IMR-90 (cell line): ENCODE data around the gene TOM1L1.

ENCODE experiments used
- BHLHE40 ChIP-seq: fragments of 150-350 bp; IDR thresholded peaks from 2 replicates; pipeline ENCODE4 v1.6.1; 2016; ENCODE audit warnings: mild to moderate bottlenecking, low read depth, low read length
- FOS ChIP-seq: fragments of 150-350 bp; IDR thresholded peaks from 2 replicates; pipeline ENCODE4 v1.6.1; 2016; ENCODE audit warnings: low read depth, low read length
- MAFK ChIP-seq: IDR thresholded peaks from 2 replicates; pipeline ENCODE4 v1.6.1; 2012; ENCODE audit warnings: low read depth, low read length, improper control_type of control experiment
- MAZ ChIP-seq: IDR thresholded peaks from 2 replicates; pipeline ENCODE4 v1.6.1; 2012; ENCODE audit warnings: low read depth, mild to moderate bottlenecking, low read length, improper control_type of control experiment, moderate library complexity, borderline replicate concordance
- MXI1 ChIP-seq: IDR thresholded peaks from 2 replicates; pipeline ENCODE4 v1.6.1; 2012; ENCODE audit warnings: low read depth, mild to moderate bottlenecking, low read length, moderate library complexity, borderline replicate concordance
- NFE2L2 ChIP-seq: fragments of 150-350 bp; IDR thresholded peaks from 2 replicates; pipeline ENCODE4 v1.6.1; 2016; ENCODE audit warnings: low read depth, mild to moderate bottlenecking, low read length
- POLR2A ChIP-seq: IDR thresholded peaks from 2 replicates; pipeline ENCODE4 v1.6.1; 2012; ENCODE audit warnings: mild to moderate bottlenecking, low read depth, low read length
- RAD21 ChIP-seq: IDR thresholded peaks from 2 replicates; pipeline ENCODE4 v1.6.1; 2012; ENCODE audit warnings: low read length, improper control_type of control experiment
- RFX5 ChIP-seq: IDR thresholded peaks from 2 replicates; pipeline ENCODE4 v1.8.0; 2012; ENCODE audit warnings: low read depth, mild to moderate bottlenecking, low read length, moderate library complexity
- SMC3 ChIP-seq: fragments of 150-350 bp; IDR thresholded peaks from 2 replicates; pipeline ENCODE4 v1.6.1; 2016; ENCODE audit warnings: low read depth, mild to moderate bottlenecking, antibody characterized with exemption, low read length, moderate library complexity
- TF ChIP-seq, protein P1 (sequence below): conservative IDR thresholded peaks from 2 replicates; pipeline ENCODE4 v1.5.1; 2012; ENCODE audit warnings: mild to moderate bottlenecking, low read depth, low read length, improper control_type of control experiment
- TF ChIP-seq, protein P2 (sequence below): fragments of 150-350 bp; IDR thresholded peaks from 2 replicates; pipeline ENCODE4 v1.6.1; 2017; ENCODE audit warnings: mild to moderate bottlenecking, antibody characterized with exemption, low read length, low read depth
- TF ChIP-seq, protein P3 (sequence below): fragments of 150-350 bp; IDR thresholded peaks from 2 replicates; pipeline ENCODE4 v1.6.1; 2016; ENCODE audit warnings: low read depth, mild to moderate bottlenecking, low read length, moderate library complexity, borderline replicate concordance

DNA sequence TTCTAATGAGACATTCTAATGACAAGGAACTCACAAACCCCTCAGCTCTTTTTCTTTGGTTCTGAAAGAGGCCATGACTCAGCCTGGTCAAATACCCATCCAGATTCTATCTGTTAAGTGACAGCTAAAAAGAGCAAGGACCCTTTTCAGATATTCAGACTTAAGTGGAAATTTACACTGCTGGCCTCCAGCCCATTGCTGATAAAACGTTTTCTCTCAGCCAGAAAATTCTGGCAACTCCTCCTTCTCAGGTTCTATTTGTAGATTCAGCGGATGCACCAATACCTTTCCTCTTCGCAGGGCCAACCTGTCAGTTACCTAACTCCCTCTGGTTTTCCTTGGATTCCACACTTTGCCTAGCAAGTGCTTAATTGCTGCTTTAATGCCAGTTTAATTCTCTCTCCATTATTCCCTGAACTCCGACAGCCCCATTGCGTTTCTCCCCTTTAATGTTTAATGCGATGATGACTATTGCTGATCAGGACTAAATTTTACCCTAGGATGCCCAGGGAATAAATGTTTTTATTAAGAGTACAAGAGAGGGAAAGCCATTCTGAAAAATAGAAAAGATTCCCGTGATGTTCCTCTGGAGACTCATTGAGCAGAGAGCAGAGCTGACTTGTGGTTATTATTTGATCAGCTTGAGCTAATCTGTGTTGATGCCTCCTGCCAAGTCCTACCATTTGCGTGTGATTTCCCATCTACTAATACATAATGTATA, 35.9 kb upstream of the TOM1L1 start:
- TF ChIP-seq, protein P1, sequence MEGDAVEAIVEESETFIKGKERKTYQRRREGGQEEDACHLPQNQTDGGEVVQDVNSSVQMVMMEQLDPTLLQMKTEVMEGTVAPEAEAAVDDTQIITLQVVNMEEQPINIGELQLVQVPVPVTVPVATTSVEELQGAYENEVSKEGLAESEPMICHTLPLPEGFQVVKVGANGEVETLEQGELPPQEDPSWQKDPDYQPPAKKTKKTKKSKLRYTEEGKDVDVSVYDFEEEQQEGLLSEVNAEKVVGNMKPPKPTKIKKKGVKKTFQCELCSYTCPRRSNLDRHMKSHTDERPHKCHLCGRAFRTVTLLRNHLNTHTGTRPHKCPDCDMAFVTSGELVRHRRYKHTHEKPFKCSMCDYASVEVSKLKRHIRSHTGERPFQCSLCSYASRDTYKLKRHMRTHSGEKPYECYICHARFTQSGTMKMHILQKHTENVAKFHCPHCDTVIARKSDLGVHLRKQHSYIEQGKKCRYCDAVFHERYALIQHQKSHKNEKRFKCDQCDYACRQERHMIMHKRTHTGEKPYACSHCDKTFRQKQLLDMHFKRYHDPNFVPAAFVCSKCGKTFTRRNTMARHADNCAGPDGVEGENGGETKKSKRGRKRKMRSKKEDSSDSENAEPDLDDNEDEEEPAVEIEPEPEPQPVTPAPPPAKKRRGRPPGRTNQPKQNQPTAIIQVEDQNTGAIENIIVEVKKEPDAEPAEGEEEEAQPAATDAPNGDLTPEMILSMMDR = no peak
- no peak for TF ChIP-seq RAD21
- TF ChIP-seq POLR2A = no peak
- TF ChIP-seq MXI1 = no peak
- no peak for TF ChIP-seq RFX5
- TF ChIP-seq, protein P2, sequence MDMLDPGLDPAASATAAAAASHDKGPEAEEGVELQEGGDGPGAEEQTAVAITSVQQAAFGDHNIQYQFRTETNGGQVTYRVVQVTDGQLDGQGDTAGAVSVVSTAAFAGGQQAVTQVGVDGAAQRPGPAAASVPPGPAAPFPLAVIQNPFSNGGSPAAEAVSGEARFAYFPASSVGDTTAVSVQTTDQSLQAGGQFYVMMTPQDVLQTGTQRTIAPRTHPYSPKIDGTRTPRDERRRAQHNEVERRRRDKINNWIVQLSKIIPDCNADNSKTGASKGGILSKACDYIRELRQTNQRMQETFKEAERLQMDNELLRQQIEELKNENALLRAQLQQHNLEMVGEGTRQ = no peak
- TF ChIP-seq NFE2L2 = no peak
- no peak for TF ChIP-seq FOS
- no peak for TF ChIP-seq MAFK
- no peak for TF ChIP-seq SMC3
- TF ChIP-seq MAZ = no peak
- no peak for TF ChIP-seq BHLHE40
- TF ChIP-seq, protein P3, sequence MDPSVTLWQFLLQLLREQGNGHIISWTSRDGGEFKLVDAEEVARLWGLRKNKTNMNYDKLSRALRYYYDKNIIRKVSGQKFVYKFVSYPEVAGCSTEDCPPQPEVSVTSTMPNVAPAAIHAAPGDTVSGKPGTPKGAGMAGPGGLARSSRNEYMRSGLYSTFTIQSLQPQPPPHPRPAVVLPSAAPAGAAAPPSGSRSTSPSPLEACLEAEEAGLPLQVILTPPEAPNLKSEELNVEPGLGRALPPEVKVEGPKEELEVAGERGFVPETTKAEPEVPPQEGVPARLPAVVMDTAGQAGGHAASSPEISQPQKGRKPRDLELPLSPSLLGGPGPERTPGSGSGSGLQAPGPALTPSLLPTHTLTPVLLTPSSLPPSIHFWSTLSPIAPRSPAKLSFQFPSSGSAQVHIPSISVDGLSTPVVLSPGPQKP = no peak
